ENCODE measurements around the gene SPATC1L.
"Not testable (repeated sequence)": the region's sequence is repeated elsewhere in the genome, so short reads cannot be mapped to it uniquely, and the experiment has no call there.

The SPATC1L gene

GRCh38 chr21:46180778-46181391 is 3.4 kb downstream of the SPATC1L start:
- Mint-ChIP-seq H3K36me3 (ENCODE audit: insufficient read depth) (peaks cover 3% of the 10 kb centered on the region), H3K27me3 (no peaks in the 10 kb centered on the region), H3K27ac (ENCODE audit: low read depth) (no peak overlapping the region), H3K4me3 (no peak overlapping the region), H3K9me3 (no peaks in the 10 kb centered on the region), H3K4me1 (no peaks in the 10 kb centered on the region)
- no peak for DNase-seq (ENCODE audit: low spot score in 2 of 2)
- ATAC-seq (replicated peaks; ENCODE audit: extremely low read depth, poor library complexity, severe bottlenecking): no peak

- ATAC-seq (replicated peaks; ENCODE audit: extremely low read depth, poor library complexity, severe bottlenecking): no peak
- Mint-ChIP-seq H3K36me3 (ENCODE audit: insufficient read depth) (peaks cover 3% of the 10 kb centered on the region), H3K27me3 (peaks cover 6% of the 10 kb centered on the region), H3K4me3 (no peak overlapping the region), H3K4me1 (no peaks in the 10 kb centered on the region), H3K9me3 (peaks cover 1% of the 10 kb centered on the region), H3K27ac (ENCODE audit: low read depth) (no peak overlapping the region)
- DNase-seq (ENCODE audit: low spot score in 2 of 2): no peak
Observed at GRCh38 chr21:46180079-46180722, 4.1 kb downstream of the SPATC1L start.

- no peak overlapping the region for H3K27ac Mint-ChIP-seq (ENCODE audit: low read depth)
- H3K36me3 Mint-ChIP-seq (ENCODE audit: insufficient read depth): peaks cover under 1% of the 10 kb centered on the region
- peaks cover 11% of the 10 kb centered on the region for H3K27me3 Mint-ChIP-seq
- H3K4me3 Mint-ChIP-seq: no peak overlapping the region
- ATAC-seq (replicated peaks; ENCODE audit: extremely low read depth, poor library complexity, severe bottlenecking) (no peak), DNase-seq (ENCODE audit: low spot score in 2 of 2) (no peak)
- H3K9me3 Mint-ChIP-seq: peaks cover 7% of the 10 kb centered on the region
- H3K4me1 Mint-ChIP-seq: no peaks in the 10 kb centered on the region
Observed at GRCh38 chr21:46179708-46180078, 4.6 kb downstream of the SPATC1L start.

DNA sequence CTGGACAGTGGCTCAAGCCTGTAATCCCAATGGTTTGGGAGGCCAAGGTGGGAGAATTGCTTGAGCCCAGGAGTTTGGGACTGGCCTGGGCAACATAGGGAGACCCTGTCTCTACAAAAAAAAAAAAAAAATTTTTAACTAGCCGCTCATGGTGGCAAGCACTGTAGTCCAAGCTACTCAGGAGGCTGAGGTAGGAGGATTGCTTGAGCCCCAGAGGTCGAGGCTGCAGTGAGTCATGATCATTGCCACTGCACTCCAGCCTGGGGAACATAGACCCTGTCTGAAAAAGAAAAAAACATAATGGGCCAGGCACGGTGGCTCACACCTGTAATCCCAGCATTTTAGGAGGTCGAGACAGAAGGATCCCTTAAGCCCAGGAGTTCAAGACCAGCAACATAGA is 5.3 kb downstream of the SPATC1L start:
- H3K4me3 Mint-ChIP-seq: no peak overlapping the region
- peaks cover 12% of the 10 kb centered on the region for H3K9me3 Mint-ChIP-seq
- no peak overlapping the region for H3K27ac Mint-ChIP-seq (ENCODE audit: low read depth)
- ATAC-seq (replicated peaks; ENCODE audit: extremely low read depth, poor library complexity, severe bottlenecking): no peak
- no peak for DNase-seq (ENCODE audit: low spot score in 2 of 2)
- peaks cover 19% of the 10 kb centered on the region for H3K27me3 Mint-ChIP-seq
- no peaks in the 10 kb centered on the region for H3K36me3 Mint-ChIP-seq (ENCODE audit: insufficient read depth)
- H3K4me1 Mint-ChIP-seq: no peaks in the 10 kb centered on the region

GRCh38 chr21:46176443-46177129 is 7.7 kb downstream of the SPATC1L start:
- Mint-ChIP-seq H3K9me3 (peaks cover 12% of the 10 kb centered on the region), H3K27me3 (peaks cover 19% of the 10 kb centered on the region)
- H3K4me1 Mint-ChIP-seq; H3K27ac Mint-ChIP-seq (ENCODE audit: low read depth); ATAC-seq (replicated peaks; ENCODE audit: extremely low read depth, poor library complexity, severe bottlenecking); DNase-seq (ENCODE audit: low spot score in 2 of 2); H3K36me3 Mint-ChIP-seq (ENCODE audit: insufficient read depth); H3K4me3 Mint-ChIP-seq: not testable (repeated sequence)

- no peak for ATAC-seq (replicated peaks; ENCODE audit: extremely low read depth, poor library complexity, severe bottlenecking)
- H3K4me3 Mint-ChIP-seq: no peak overlapping the region
- peaks cover 6% of the 10 kb centered on the region for H3K4me1 Mint-ChIP-seq
- peaks cover 19% of the 10 kb centered on the region for H3K27me3 Mint-ChIP-seq
- DNase-seq (ENCODE audit: low spot score in 2 of 2): peak in 1 of 2 donors; percentile 4
- peaks cover 2% of the 10 kb centered on the region for H3K36me3 Mint-ChIP-seq (ENCODE audit: insufficient read depth)
- H3K27ac Mint-ChIP-seq (ENCODE audit: low read depth): no peak overlapping the region
- peaks cover 16% of the 10 kb centered on the region for H3K9me3 Mint-ChIP-seq
Observed at GRCh38 chr21:46173573-46173972, 10.7 kb downstream of the SPATC1L start.

GRCh38 chr21:46172863-46173528 is 11.3 kb downstream of the SPATC1L start:
- H3K36me3 Mint-ChIP-seq (ENCODE audit: insufficient read depth): peaks cover 2% of the 10 kb centered on the region
- peaks cover 19% of the 10 kb centered on the region for H3K27me3 Mint-ChIP-seq
- DNase-seq (ENCODE audit: low spot score in 2 of 2) (peak in 1 of 2 donors; percentile 8), ATAC-seq (replicated peaks; ENCODE audit: extremely low read depth, poor library complexity, severe bottlenecking) (no peak)
- peaks cover 16% of the 10 kb centered on the region for H3K9me3 Mint-ChIP-seq
- H3K4me3 Mint-ChIP-seq: no peak overlapping the region
- H3K4me1 Mint-ChIP-seq: peaks cover 6% of the 10 kb centered on the region
- H3K27ac Mint-ChIP-seq (ENCODE audit: low read depth): no peak overlapping the region

GRCh38 chr21:46171996-46172862 is 12.0 kb downstream of the SPATC1L start:
- Mint-ChIP-seq H3K27me3 (peaks cover 19% of the 10 kb centered on the region), H3K36me3 (ENCODE audit: insufficient read depth) (peaks cover 2% of the 10 kb centered on the region), H3K4me3 (no peak overlapping the region), H3K9me3 (peaks cover 16% of the 10 kb centered on the region), H3K27ac (ENCODE audit: low read depth) (no peak overlapping the region), H3K4me1 (peaks cover 6% of the 10 kb centered on the region)
- ATAC-seq (replicated peaks; ENCODE audit: extremely low read depth, poor library complexity, severe bottlenecking): no peak
- peak in 1 of 2 donors; percentile 5 for DNase-seq (ENCODE audit: low spot score in 2 of 2)

DNA sequence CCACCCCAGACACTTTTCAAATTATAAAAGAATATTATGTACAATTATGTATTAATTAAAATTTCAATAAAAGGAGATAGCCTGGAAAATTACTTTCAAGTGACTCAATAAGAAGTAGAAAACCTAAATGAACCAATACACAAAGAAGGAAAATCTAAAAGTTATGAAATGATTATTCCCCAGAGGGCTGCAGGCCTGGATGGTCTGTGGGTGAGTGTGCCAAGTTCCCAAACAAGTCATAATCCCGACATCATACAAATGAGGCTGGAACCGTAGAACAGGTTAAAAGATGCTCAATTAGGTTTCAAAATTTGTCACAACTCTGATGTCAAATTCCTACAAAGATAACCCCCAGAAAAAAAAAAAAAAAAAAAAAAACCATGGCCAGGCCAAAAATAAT is 12.7 kb downstream of the SPATC1L start:
- H3K9me3 Mint-ChIP-seq: peaks cover 16% of the 10 kb centered on the region
- DNase-seq (ENCODE audit: low spot score in 2 of 2) (no peak), ATAC-seq (replicated peaks; ENCODE audit: extremely low read depth, poor library complexity, severe bottlenecking) (no peak)
- peaks cover 6% of the 10 kb centered on the region for H3K4me1 Mint-ChIP-seq
- no peak overlapping the region for H3K4me3 Mint-ChIP-seq
- no peak overlapping the region for H3K27ac Mint-ChIP-seq (ENCODE audit: low read depth)
- peaks cover 19% of the 10 kb centered on the region for H3K27me3 Mint-ChIP-seq
- H3K36me3 Mint-ChIP-seq (ENCODE audit: insufficient read depth): peaks cover 2% of the 10 kb centered on the region

DNA sequence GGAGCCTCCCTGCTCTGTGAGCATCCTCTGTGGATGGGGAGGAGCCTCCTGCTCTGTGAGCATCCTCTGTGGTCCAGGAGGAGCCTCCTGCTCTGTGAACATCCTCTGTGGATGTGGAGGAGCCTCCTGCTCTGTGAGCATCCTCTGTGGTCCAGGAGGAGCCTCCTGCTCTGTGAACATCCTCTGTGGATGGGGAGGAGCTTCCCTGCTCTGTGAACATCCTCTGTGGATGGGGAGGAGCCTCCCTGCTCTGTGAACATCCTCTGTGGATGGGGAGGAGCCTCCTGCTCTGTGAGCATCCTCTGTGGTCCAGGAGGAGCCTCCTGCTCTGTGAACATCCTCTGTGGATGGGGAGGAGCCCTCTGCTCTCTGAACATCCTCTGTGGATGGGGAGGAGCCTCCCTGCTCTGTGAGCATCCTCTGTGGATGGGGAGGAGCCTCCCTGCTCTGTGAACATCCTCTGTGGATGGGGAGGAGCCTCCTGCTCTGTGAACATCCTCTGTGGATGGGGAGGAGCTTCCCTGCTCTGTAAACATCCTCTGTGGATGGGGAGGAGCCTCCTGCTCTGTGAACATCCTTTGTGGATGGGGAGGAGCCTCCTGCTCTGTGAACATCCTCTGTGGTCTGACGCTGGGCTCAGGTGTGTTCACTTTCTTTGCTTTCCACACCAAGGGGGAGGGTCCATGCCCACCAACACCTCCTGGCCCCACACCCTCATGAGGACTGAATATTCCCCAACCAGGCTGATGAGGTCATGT is 13.6 kb downstream of the SPATC1L start:
- not testable (repeated sequence) for ATAC-seq (replicated peaks; ENCODE audit: extremely low read depth, poor library complexity, severe bottlenecking); H3K4me1 Mint-ChIP-seq; H3K36me3 Mint-ChIP-seq (ENCODE audit: insufficient read depth); H3K4me3 Mint-ChIP-seq
- peaks cover 17% of the 10 kb centered on the region for H3K27me3 Mint-ChIP-seq
- peak in 1 of 2 donors; percentile 35 for DNase-seq (ENCODE audit: low spot score in 2 of 2)
- peaks cover 16% of the 10 kb centered on the region for H3K9me3 Mint-ChIP-seq
- peak overlapping the region; percentile 71 for H3K27ac Mint-ChIP-seq (ENCODE audit: low read depth)

- no peak overlapping the region for H3K4me3 Mint-ChIP-seq
- H3K9me3 Mint-ChIP-seq: peaks cover 4% of the 10 kb centered on the region
- no peaks in the 10 kb centered on the region for H3K27me3 Mint-ChIP-seq
- DNase-seq (ENCODE audit: low spot score in 2 of 2) (peak in 1 of 2 donors; percentile 6), ATAC-seq (replicated peaks; ENCODE audit: extremely low read depth, poor library complexity, severe bottlenecking) (no peak)
- peaks cover 2% of the 10 kb centered on the region for H3K36me3 Mint-ChIP-seq (ENCODE audit: insufficient read depth)
- no peak overlapping the region for H3K27ac Mint-ChIP-seq (ENCODE audit: low read depth)
- H3K4me1 Mint-ChIP-seq: peaks cover 6% of the 10 kb centered on the region
Observed at GRCh38 chr21:46168659-46169386, 15.4 kb downstream of the SPATC1L start.

Data from central memory CD8-positive, alpha-beta T cell (primary cell).